Epithelial cell of esophagus (primary cell): Measurements from ENCODE around the gene ZNF592.

ENCODE experiments used
- DNase-seq: peaks from one replicate; pipeline ENCODE4 v3.0.0; 2010; ENCODE audit warnings: low read depth
- H3K4me3 ChIP-seq: 2 replicates; pipeline ENCODE4 v1.5.1; 2011; ENCODE audit warnings: mild to moderate bottlenecking, low read length, control low read depth
- CTCF ChIP-seq: IDR thresholded peaks from 2 replicates; pipeline ENCODE4 v1.5.1; 2011; ENCODE audit warnings: low read depth, mild to moderate bottlenecking, low read length, control low read depth, inconsistent platforms; ENCODE audit not compliant: insufficient read depth; ENCODE audit errors: missing control alignments

ZNF592 gene

GRCh38 chr15:84827246-84827645 lies 78.9 kb downstream of the ZNF592 start:
- TF ChIP-seq CTCF: no peak

GRCh38 chr15:84828086-84828908 lies 79.9 kb downstream of the ZNF592 start:
- no peak for TF ChIP-seq CTCF
- no peak overlapping the region for H3K4me3 ChIP-seq

More at GRCh38 chr15:84827246-84827645, 78.9 kb downstream of the ZNF592 start:
- no peak overlapping the region for H3K4me3 ChIP-seq
- DNase-seq: no peak

GRCh38 chr15:84829428-84829827 lies 81.0 kb downstream of the ZNF592 start:
- no peak overlapping the region for H3K4me3 ChIP-seq
- TF ChIP-seq CTCF: no peak
- no peak for DNase-seq

More at GRCh38 chr15:84828086-84828908, 79.9 kb downstream of the ZNF592 start:
- DNase-seq: peak; percentile 24

GRCh38 chr15:84830036-84830435 lies 81.6 kb downstream of the ZNF592 start:
- TF ChIP-seq CTCF: no peak
- no peak overlapping the region for H3K4me3 ChIP-seq
- DNase-seq: no peak

- no peak for DNase-seq
- H3K4me3 ChIP-seq: no peak overlapping the region
- TF ChIP-seq CTCF: no peak
Observed at GRCh38 chr15:84831028-84831427, 82.6 kb downstream of the ZNF592 start.

- no peak for DNase-seq
- no peak overlapping the region for H3K4me3 ChIP-seq
- TF ChIP-seq CTCF: no peak
Observed at GRCh38 chr15:84831613-84832012, 83.2 kb downstream of the ZNF592 start.
